Activated naive CD4-positive, alpha-beta T cell treated with anti-CD3 and anti-CD28 coated beads, Interleukin-2, amount 50 U/mL, for 72 hours (primary cell): Measurements from ENCODE around the gene ANGEL2. TPM values are rescaled to one million over a fixed set of nuclear protein-coding genes. Genes with fewer than 3 reads are reported as not detected.
"Not testable (repeated sequence)": the region's sequence is repeated elsewhere in the genome, so short reads cannot be mapped to it uniquely, and the experiment has no call there.

ENCODE experiments used
- ATAC-seq, 2 donors: fragments of 150-1000 bp; cut with Tn5 transposase; 2 replicates each; pipeline ENCODE4 v1.10.0; 2021; ENCODE audit warnings: mild to moderate bottlenecking in 2 of 2, moderate library complexity in 2 of 2
- DNase-seq, 2 donors: peaks; one replicate each; pipeline ENCODE4 v3.0.0; 2021 to 2022; ENCODE audit warnings: low spot score in 2 of 2
- H3K27ac Mint-ChIP-seq, 2 donors: one replicate each; pipeline ENCODE4 v1.8.0; 2022; ENCODE audit warnings: mild to moderate bottlenecking in 2 of 2, mixed read lengths in 2 of 2
- H3K36me3 Mint-ChIP-seq, 2 donors: one replicate each; pipeline ENCODE4 v1.8.0; 2022; ENCODE audit warnings: mixed read lengths in 2 of 2
- H3K9me3 Mint-ChIP-seq, 2 donors: one replicate each; pipeline ENCODE4 v1.8.0; 2022; ENCODE audit warnings: mixed read lengths in 2 of 2
- total RNA-seq, 2 donors: library from RNA; stranded (reverse); gene quantifications; one replicate each; pipeline ENCODE4 v1.2.3, GENCODE V29; 2022

ANGEL2 gene
- total RNA-seq, 2 donors from 2014 or later = 47.7 to 53.9 TPM

GRCh38 chr1:212966616-212967015, 49.1 kb downstream of the ANGEL2 start:
- Mint-ChIP-seq H3K9me3 (no peaks in the 10 kb centered on the region), H3K36me3 (no peaks in the 10 kb centered on the region), H3K27ac (no peak overlapping the region)
- DNase-seq = no peak
- no peak for ATAC-seq

GRCh38 chr1:212964993-212965392, 50.7 kb downstream of the ANGEL2 start:
- not testable (repeated sequence) for H3K27ac Mint-ChIP-seq, ATAC-seq, H3K36me3 Mint-ChIP-seq, DNase-seq, H3K9me3 Mint-ChIP-seq

GRCh38 chr1:212964102-212964501, 51.6 kb downstream of the ANGEL2 start:
- H3K27ac Mint-ChIP-seq = no peak overlapping the region
- H3K9me3 Mint-ChIP-seq = no peaks in the 10 kb centered on the region
- H3K36me3 Mint-ChIP-seq = no peaks in the 10 kb centered on the region
- ATAC-seq (no peak), DNase-seq (no peak)

- Mint-ChIP-seq H3K36me3 (no peaks in the 10 kb centered on the region), H3K9me3 (no peaks in the 10 kb centered on the region)
- no peak for ATAC-seq
Observed at GRCh38 chr1:212962509-212962908, 53.2 kb downstream of the ANGEL2 start.

GRCh38 chr1:212960932-212961331, 54.7 kb downstream of the ANGEL2 start:
- no peaks in the 10 kb centered on the region for H3K9me3 Mint-ChIP-seq
- DNase-seq (no peak), ATAC-seq (no peak)
- H3K27ac Mint-ChIP-seq = peak overlapping the region in 1 of 2 donors; percentile 90
- no peaks in the 10 kb centered on the region for H3K36me3 Mint-ChIP-seq

More at GRCh38 chr1:212962509-212962908, 53.2 kb downstream of the ANGEL2 start:
- H3K27ac Mint-ChIP-seq = no peak overlapping the region
- DNase-seq = no peak

- ATAC-seq = no peak
- no peak for DNase-seq
- Mint-ChIP-seq H3K36me3 (no peaks in the 10 kb centered on the region), H3K9me3 (no peaks in the 10 kb centered on the region), H3K27ac (peak overlapping the region in 1 of 2 donors; percentile 11)
Observed at GRCh38 chr1:212959266-212960220, 56.1 kb downstream of the ANGEL2 start.

- ATAC-seq (no peak), DNase-seq (no peak)
- Mint-ChIP-seq H3K36me3 (no peaks in the 10 kb centered on the region), H3K9me3 (no peaks in the 10 kb centered on the region), H3K27ac (no peak overlapping the region)
Observed at GRCh38 chr1:212958175-212958574, 57.5 kb downstream of the ANGEL2 start.

- H3K9me3 Mint-ChIP-seq = no peaks in the 10 kb centered on the region
- no peak overlapping the region for H3K27ac Mint-ChIP-seq
- no peak for ATAC-seq
Observed at GRCh38 chr1:212957546-212957945, 58.1 kb downstream of the ANGEL2 start.

GRCh38 chr1:212955961-212956620, 59.6 kb downstream of the ANGEL2 start:
- Mint-ChIP-seq H3K36me3 (no peaks in the 10 kb centered on the region), H3K27ac (no peak overlapping the region)
- no peak for DNase-seq

More at GRCh38 chr1:212957546-212957945, 58.1 kb downstream of the ANGEL2 start:
- DNase-seq = no peak
- H3K36me3 Mint-ChIP-seq = no peaks in the 10 kb centered on the region

GRCh38 chr1:212955098-212955497, 60.6 kb downstream of the ANGEL2 start:
- peak in 1 of 2 donors; percentile 6 for DNase-seq
- no peaks in the 10 kb centered on the region for H3K9me3 Mint-ChIP-seq
- H3K27ac Mint-ChIP-seq = no peak overlapping the region
- ATAC-seq = no peak
- H3K36me3 Mint-ChIP-seq = peaks cover 0 to 3% of the 10 kb centered on the region in 2 donors

More at GRCh38 chr1:212955961-212956620, 59.6 kb downstream of the ANGEL2 start:
- no peak for ATAC-seq
- no peaks in the 10 kb centered on the region for H3K9me3 Mint-ChIP-seq

- Mint-ChIP-seq H3K27ac (no peak overlapping the region), H3K36me3 (peaks cover 0 to 5% of the 10 kb centered on the region in 2 donors), H3K9me3 (no peaks in the 10 kb centered on the region)
- DNase-seq = peak in 1 of 2 donors; percentile 7
- no peak for ATAC-seq
Observed at GRCh38 chr1:212954514-212954913, 61.2 kb downstream of the ANGEL2 start.

- H3K9me3 Mint-ChIP-seq = no peaks in the 10 kb centered on the region
- H3K36me3 Mint-ChIP-seq = peaks cover 0 to 16% of the 10 kb centered on the region in 2 donors
- ATAC-seq (no peak), DNase-seq (no peak)
- no peak overlapping the region for H3K27ac Mint-ChIP-seq
Observed at GRCh38 chr1:212953321-212953720, 62.3 kb downstream of the ANGEL2 start.

- no peak for ATAC-seq
- no peaks in the 10 kb centered on the region for H3K9me3 Mint-ChIP-seq
- DNase-seq = peak in 1 of 2 donors; percentile 41
Observed at GRCh38 chr1:212952641-212952976, 63.1 kb downstream of the ANGEL2 start.

GRCh38 chr1:212951947-212952640, 63.6 kb downstream of the ANGEL2 start:
- Mint-ChIP-seq H3K27ac (no peak overlapping the region), H3K9me3 (no peaks in the 10 kb centered on the region), H3K36me3 (peaks cover 0 to 16% of the 10 kb centered on the region in 2 donors)
- ATAC-seq = no peak
- peak in 1 of 2 donors; percentile 0 for DNase-seq

More at GRCh38 chr1:212952641-212952976, 63.1 kb downstream of the ANGEL2 start:
- no peak overlapping the region for H3K27ac Mint-ChIP-seq
- H3K36me3 Mint-ChIP-seq = peaks cover 0 to 16% of the 10 kb centered on the region in 2 donors

- Mint-ChIP-seq H3K36me3 (peaks cover 0 to 16% of the 10 kb centered on the region in 2 donors), H3K27ac (no peak overlapping the region), H3K9me3 (no peaks in the 10 kb centered on the region)
- DNase-seq (peak in 1 of 2 donors; percentile 9), ATAC-seq (peak; percentile 2 to 3)
Observed at GRCh38 chr1:212951126-212951946, 64.3 kb downstream of the ANGEL2 start.
